Fibroblast of the conjunctiva (primary cell): ENCODE results near the gene GPSM1.
A peak's percentile ranks its signal among the peaks of the same experiment; 100 is the strongest.
"Not testable (repeated sequence)": the region's sequence is repeated elsewhere in the genome, so short reads cannot be mapped to it uniquely, and the experiment has no call there.

Experiments used
- DNase-seq: peaks from one replicate; pipeline ENCODE4 v3.0.0-alpha.2; 2010; ENCODE audit warnings: low read depth

Gene GPSM1

GRCh38 chr9:136397643-136398042, 70.3 kb downstream of the GPSM1 start:
- DNase-seq = no peak

DNA sequence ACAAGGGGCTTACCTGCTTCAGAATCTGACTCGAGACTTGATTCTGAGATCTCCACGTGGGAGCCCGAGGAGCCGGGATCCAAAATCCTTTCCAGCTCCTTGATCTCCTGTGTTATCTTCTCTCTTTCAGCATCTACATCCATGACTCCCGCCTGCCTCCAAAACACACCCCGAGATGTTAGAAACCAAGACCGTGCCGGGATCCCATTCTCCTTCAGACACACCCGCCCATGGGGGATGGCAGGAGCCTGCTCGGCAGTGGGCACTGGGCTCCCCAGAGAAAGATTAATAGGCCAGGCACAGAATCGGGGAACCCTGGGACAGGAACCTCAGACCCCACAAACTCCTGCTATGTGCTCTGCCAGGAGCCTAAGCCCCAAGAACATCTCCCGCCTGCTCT, 70.9 kb downstream of the GPSM1 start:
- no peak for DNase-seq

- DNase-seq = no peak
Measured at GRCh38 chr9:136399176-136400037, 72.1 kb downstream of the GPSM1 start.

GRCh38 chr9:136400038-136400834, 72.9 kb downstream of the GPSM1 start, which contains the start of gene SNAPC4:
Gene SNAPC4 (minus strand): TSS chr9:136400170. CDS start chr9:136398428, 1,742 bp downstream.
- peak; percentile 66 for DNase-seq

GRCh38 chr9:136401173-136401922, 74.0 kb downstream of the GPSM1 start:
- DNase-seq = no peak

GRCh38 chr9:136402067-136402466, 74.7 kb downstream of the GPSM1 start:
- DNase-seq = no peak

DNA sequence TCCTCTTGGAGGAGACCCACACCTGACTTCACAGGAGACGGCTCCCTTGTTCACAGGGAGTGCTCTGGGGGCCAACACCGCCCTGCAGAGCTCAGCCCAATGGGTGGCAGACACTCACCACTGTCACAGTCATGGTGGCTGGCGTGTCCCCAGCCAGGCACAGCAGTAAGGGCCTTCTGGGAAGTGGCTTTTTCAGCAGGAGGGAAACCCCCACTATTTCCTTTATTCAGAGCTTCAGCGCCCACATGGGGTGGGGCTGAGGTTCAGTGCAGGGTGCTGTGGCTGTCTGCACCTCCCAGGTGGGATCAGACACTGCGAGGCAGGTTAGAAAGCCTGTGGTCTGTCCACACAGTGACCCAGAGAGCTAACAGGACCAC, 76.2 kb downstream of the GPSM1 start:
- DNase-seq = no peak

- no peak for DNase-seq
Measured at GRCh38 chr9:136403915-136404800, 76.8 kb downstream of the GPSM1 start.

DNA sequence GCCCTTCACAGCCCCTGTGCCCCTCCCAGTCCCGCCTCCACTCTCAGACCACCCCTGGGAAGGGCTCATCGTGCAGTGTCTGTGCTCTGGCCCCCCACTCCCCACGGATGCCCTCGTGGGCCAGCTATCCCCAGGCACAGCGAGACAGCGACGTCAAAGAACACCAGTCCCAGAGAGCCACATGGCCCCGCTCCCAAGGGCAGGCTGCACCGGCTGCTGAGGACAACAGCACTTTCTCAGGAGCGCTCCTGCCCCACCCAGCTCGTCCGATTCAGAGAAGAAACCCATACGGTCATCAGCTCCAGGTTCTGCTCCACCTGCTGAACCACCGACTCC, 77.4 kb downstream of the GPSM1 start:
- no peak for DNase-seq

- DNase-seq = no peak
Measured at GRCh38 chr9:136405481-136405880, 78.1 kb downstream of the GPSM1 start.

DNA sequence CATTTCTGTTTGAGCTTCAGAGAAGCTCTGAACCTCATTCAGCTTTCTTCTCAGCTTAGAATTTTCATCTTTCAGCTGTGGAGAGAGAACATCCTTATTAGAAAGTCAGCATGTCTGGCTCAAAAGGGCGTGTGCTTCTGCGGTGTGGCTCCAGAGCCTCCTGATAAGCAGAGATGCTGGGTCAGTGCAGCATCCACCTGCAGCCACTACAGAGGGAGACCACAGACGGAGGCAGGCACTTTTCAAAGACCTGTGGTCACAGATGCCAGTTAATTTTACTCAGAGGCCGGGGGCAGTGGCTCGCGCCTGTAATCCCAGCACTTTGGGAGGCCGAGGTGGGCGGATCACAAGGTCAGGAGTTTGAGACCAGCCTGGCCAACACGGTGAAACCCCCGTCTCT, 78.6 kb downstream of the GPSM1 start:
- not testable (repeated sequence) for DNase-seq

DNA sequence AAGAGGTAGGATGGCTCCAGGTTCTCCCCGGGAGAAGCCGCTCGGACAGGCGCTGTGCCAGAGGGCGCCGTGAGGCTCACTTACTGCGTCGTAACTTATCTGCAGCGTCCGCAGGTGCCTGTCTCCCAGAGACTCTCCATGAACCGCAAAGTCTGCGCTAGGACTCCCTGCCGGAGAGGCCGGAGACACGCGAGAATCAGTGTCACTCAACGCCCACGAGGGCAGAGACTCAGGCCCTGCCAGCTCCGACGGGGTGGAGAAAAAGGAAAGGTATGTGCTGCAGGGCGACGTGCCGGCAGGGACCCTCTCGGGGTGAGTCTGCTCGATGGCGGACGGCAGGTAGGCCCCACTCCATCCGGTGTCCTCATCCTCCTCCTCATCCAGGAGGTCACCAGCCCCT, 79.7 kb downstream of the GPSM1 start:
- not testable (repeated sequence) for DNase-seq

GRCh38 chr9:136407911-136408310, 80.6 kb downstream of the GPSM1 start:
- no peak for DNase-seq
